Colonic mucosa (tissue), 4 donors: Measurements from ENCODE around the gene RARB. TPM values are rescaled to one million over a fixed set of nuclear protein-coding genes. Genes with fewer than 3 reads are reported as not detected.
A peak's percentile ranks its signal among the peaks of the same experiment; 100 is the strongest.

Experiments used
- DNase-seq: peaks from one replicate; pipeline ENCODE4 v3.0.0-alpha.2; 2020
- H3K27ac ChIP-seq: fragments of 200-600 bp; one replicate; pipeline ENCODE4 v1.8.0; 2021
- H3K27me3 ChIP-seq: fragments of 200-600 bp; one replicate; pipeline ENCODE4 v1.8.0; 2021
- H3K36me3 ChIP-seq: fragments of 200-600 bp; one replicate; pipeline ENCODE4 v1.8.0; 2021
- H3K4me1 ChIP-seq: fragments of 200-600 bp; one replicate; pipeline ENCODE4 v1.8.0; 2021; ENCODE audit warnings: mild to moderate bottlenecking
- H3K4me3 ChIP-seq: fragments of 200-600 bp; one replicate; pipeline ENCODE4 v1.8.0; 2021
- H3K9ac ChIP-seq, 2 donors: one replicate each; pipeline ENCODE4 v1.7.0; 2013; ENCODE audit warnings: control low read depth in 2 of 2, low read depth in 2 of 2, low read length in 2 of 2
- H3K9me3 ChIP-seq: fragments of 200-600 bp; one replicate; pipeline ENCODE4 v1.8.0; 2021
- intact Hi-C: fragments of 100-400 bp; cut with DNase I; formaldehyde crosslinking; loops from one replicate; pipeline ENCODE4 v1.14.1; 2022
- total RNA-seq, 2 donors: library from RNA; stranded (reverse); fragmentation: NEBNext Ultra II Directional in 1 of 2; extraction: Animal tissue kit (Norgen Biotek cat#: 25700) in 1 of 2; gene quantifications; one replicate each; pipeline ENCODE4 v1.2.1, GENCODE V29; 2021
- TF ChIP-seq, protein P1 (sequence below): fragments of 200-600 bp; IDR thresholded peaks from one replicate; pipeline ENCODE4 v1.8.0; 2022; ENCODE audit warnings: antibody characterized with exemption, mild to moderate bottlenecking
- donor health status: healthy.
- donor health status: DM: no; HTN: no; CAD: no.
- donor health status: DM: no; HTN: no; CAD: no.

The RARB gene
- total RNA-seq, 2 donors from 2014 or later: 0.54 to 0.74 TPM

GRCh38 chr3:25578059-25578458 lies 150.0 kb downstream of the RARB start:
- Histone ChIP-seq H3K4me3 (no peak overlapping the region), H3K36me3 (no peaks in the 10 kb centered on the region), H3K27ac (no peak overlapping the region), H3K27me3 (no peaks in the 10 kb centered on the region), H3K9ac (no peak overlapping the region), H3K4me1 (no peaks in the 10 kb centered on the region), H3K9me3 (no peaks in the 10 kb centered on the region)
- TF ChIP-seq, protein P1, sequence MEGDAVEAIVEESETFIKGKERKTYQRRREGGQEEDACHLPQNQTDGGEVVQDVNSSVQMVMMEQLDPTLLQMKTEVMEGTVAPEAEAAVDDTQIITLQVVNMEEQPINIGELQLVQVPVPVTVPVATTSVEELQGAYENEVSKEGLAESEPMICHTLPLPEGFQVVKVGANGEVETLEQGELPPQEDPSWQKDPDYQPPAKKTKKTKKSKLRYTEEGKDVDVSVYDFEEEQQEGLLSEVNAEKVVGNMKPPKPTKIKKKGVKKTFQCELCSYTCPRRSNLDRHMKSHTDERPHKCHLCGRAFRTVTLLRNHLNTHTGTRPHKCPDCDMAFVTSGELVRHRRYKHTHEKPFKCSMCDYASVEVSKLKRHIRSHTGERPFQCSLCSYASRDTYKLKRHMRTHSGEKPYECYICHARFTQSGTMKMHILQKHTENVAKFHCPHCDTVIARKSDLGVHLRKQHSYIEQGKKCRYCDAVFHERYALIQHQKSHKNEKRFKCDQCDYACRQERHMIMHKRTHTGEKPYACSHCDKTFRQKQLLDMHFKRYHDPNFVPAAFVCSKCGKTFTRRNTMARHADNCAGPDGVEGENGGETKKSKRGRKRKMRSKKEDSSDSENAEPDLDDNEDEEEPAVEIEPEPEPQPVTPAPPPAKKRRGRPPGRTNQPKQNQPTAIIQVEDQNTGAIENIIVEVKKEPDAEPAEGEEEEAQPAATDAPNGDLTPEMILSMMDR: no peak
- no peak for DNase-seq
- intact Hi-C loops: no loop called here

DNA sequence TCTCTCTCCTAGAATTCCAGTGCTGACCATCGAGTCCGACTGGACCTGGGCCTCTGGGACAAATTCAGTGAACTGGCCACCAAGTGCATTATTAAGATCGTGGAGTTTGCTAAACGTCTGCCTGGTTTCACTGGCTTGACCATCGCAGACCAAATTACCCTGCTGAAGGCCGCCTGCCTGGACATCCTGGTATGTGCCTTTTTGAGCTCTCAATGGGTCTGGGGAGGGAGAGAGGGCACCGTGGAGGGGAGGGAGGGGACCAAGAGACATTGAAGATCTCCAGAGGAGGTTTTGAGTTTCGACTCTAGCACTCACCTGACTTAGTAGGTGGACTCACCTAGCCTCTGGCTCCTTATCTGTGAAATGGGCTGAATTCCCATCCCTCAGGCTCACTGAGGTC lies 152.5 kb downstream of the RARB start:
- H3K4me1 ChIP-seq: no peaks in the 10 kb centered on the region
- intact Hi-C loops: no loop called here
- no peaks in the 10 kb centered on the region for H3K27me3 ChIP-seq
- TF ChIP-seq, protein P1: no peak
- H3K9ac ChIP-seq: no peak overlapping the region
- no peak for DNase-seq
- H3K4me3 ChIP-seq: no peak overlapping the region
- H3K36me3 ChIP-seq: no peaks in the 10 kb centered on the region
- no peak overlapping the region for H3K27ac ChIP-seq
- no peaks in the 10 kb centered on the region for H3K9me3 ChIP-seq

GRCh38 chr3:25581335-25581734 lies 153.3 kb downstream of the RARB start:
- Histone ChIP-seq H3K9me3 (no peaks in the 10 kb centered on the region), H3K36me3 (no peaks in the 10 kb centered on the region), H3K27me3 (no peaks in the 10 kb centered on the region), H3K4me3 (no peak overlapping the region), H3K4me1 (no peaks in the 10 kb centered on the region), H3K27ac (no peak overlapping the region), H3K9ac (no peak overlapping the region)
- DNase-seq: peak; percentile 3
- TF ChIP-seq, protein P1: no peak
- intact Hi-C loops: no loop called here

DNA sequence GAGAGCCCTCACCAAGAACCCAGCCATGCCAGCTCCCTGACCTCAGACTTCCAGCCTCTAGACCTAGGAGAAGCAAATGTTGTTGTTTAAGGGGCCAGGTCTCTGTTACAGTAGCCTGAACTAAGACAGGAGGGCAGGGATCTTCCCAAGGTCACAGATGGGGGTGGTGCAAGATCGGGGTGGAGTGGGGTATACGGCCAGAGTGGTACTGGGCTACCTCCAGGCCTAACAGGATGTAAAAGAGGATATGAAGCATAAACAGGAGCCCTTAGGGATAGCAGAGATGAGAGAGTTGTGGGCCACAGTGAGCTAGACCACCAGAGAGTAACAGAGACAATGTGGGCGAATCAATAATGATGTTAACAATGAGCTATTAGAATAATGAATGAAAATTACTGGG lies 153.8 kb downstream of the RARB start:
- no peaks in the 10 kb centered on the region for H3K27me3 ChIP-seq
- H3K9me3 ChIP-seq: no peaks in the 10 kb centered on the region
- H3K36me3 ChIP-seq: no peaks in the 10 kb centered on the region
- intact Hi-C loops: no loop called here
- no peak overlapping the region for H3K4me3 ChIP-seq
- no peak for DNase-seq
- TF ChIP-seq, protein P1: no peak
- H3K4me1 ChIP-seq: no peaks in the 10 kb centered on the region
- H3K27ac ChIP-seq: no peak overlapping the region
- no peak overlapping the region for H3K9ac ChIP-seq

GRCh38 chr3:25582242-25582641 lies 154.2 kb downstream of the RARB start:
- H3K27ac ChIP-seq: no peak overlapping the region
- intact Hi-C loops: no loop called here
- no peak overlapping the region for H3K9ac ChIP-seq
- H3K4me1 ChIP-seq: no peaks in the 10 kb centered on the region
- no peak for DNase-seq
- TF ChIP-seq, protein P1: no peak
- H3K4me3 ChIP-seq: no peak overlapping the region
- no peaks in the 10 kb centered on the region for H3K9me3 ChIP-seq
- H3K36me3 ChIP-seq: no peaks in the 10 kb centered on the region
- no peaks in the 10 kb centered on the region for H3K27me3 ChIP-seq

DNA sequence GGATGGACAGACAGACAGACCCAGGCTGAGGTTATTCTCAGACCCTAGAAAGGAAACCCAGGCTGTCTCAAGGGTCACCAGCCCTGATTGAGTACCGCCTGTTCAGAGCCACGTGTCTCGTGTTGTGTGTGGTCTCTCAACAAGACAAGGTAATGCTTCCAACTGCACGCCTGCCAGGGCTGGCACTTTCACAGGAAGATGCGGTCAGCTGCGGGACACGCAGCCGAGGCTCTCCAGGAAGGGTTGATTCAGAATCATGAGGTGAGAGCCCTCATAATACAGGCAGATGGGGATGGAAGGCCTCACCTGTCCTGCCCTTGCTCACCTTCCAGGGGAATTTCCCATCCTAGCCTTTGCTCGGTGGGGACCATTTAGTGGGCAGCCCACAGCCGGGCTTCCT lies 155.3 kb downstream of the RARB start:
- intact Hi-C loops: no loop called here
- peak; percentile 6 for DNase-seq
- Histone ChIP-seq H3K4me3 (no peak overlapping the region), H3K9me3 (no peaks in the 10 kb centered on the region), H3K36me3 (no peaks in the 10 kb centered on the region), H3K9ac (no peak overlapping the region), H3K27me3 (no peaks in the 10 kb centered on the region), H3K27ac (no peak overlapping the region), H3K4me1 (no peaks in the 10 kb centered on the region)
- TF ChIP-seq, protein P1: no peak
